WI38 (cell line): ENCODE data around the gene INPP4B.

ENCODE experiments used
- H3K4me3 ChIP-seq: 2 replicates; pipeline ENCODE4 v1.5.1; 2011; ENCODE audit warnings: low read depth, mild to moderate bottlenecking, control low read depth, low read length
- TF ChIP-seq, protein P1 (sequence below): IDR thresholded peaks from 2 replicates; pipeline ENCODE4 v1.5.1; 2012; ENCODE audit warnings: low read depth, mild to moderate bottlenecking, control low read depth, low read length

Gene INPP4B

DNA sequence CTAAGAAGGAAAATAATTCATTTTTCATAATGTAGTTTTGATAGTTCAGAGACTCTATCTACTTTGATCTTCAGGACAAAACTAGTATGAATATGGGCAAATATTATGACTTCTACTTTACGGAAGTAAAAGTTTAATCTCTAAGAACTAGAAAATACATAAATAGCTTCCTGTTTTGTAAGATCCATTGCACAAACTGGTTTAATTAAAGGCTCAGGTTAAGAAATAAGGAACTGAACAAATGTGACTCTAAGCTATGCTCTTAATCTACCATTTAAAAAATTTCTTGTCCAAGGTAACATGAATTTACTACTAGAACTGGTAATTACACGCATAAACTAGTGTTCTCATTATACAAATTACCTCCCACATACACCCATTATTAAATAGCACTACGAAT, 360.6 kb downstream of the INPP4B start:
- TF ChIP-seq, protein P1, sequence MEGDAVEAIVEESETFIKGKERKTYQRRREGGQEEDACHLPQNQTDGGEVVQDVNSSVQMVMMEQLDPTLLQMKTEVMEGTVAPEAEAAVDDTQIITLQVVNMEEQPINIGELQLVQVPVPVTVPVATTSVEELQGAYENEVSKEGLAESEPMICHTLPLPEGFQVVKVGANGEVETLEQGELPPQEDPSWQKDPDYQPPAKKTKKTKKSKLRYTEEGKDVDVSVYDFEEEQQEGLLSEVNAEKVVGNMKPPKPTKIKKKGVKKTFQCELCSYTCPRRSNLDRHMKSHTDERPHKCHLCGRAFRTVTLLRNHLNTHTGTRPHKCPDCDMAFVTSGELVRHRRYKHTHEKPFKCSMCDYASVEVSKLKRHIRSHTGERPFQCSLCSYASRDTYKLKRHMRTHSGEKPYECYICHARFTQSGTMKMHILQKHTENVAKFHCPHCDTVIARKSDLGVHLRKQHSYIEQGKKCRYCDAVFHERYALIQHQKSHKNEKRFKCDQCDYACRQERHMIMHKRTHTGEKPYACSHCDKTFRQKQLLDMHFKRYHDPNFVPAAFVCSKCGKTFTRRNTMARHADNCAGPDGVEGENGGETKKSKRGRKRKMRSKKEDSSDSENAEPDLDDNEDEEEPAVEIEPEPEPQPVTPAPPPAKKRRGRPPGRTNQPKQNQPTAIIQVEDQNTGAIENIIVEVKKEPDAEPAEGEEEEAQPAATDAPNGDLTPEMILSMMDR, result no peak
- H3K4me3 ChIP-seq, result no peak overlapping the region

DNA sequence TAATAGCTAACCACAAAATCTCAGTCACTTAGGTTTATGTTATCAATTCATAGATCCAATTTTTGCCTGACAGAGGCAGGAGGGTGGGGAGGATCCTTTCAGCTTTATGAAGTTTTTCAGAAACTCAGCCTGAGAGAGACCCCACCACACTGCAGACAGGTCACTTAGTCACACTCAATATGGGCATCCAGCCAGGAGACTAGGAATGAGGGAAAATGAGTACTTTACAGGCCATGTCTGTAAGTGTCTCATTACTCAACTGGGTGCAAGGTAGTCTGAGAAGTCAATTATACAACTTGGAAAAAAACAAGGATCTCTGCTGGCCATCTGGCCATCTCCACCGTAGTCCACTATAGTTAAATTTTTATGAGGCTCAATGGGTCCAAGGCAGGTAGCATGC, 365.9 kb downstream of the INPP4B start:
- H3K4me3 ChIP-seq, result no peak overlapping the region
- TF ChIP-seq, protein P1, result no peak

DNA sequence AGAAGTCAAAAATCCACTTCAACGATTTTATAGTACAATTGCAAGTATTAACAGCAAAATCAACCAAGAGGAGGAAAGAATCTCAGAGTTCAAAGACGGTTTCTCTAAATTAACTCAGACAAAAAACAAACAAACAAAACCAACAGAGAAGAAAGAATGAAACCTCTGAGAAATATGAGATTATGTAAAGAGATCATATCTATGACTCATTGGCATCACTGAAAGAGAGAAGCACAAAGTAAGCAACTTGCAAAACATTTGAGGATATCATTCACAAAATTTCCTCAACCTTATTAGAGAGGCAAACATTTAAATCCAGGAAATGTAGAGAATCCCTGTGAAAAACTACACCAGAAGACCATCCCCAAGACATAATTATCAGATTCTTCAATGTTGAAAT, 370.4 kb downstream of the INPP4B start:
- TF ChIP-seq, protein P1, result no peak
- H3K4me3 ChIP-seq, result no peak overlapping the region

DNA sequence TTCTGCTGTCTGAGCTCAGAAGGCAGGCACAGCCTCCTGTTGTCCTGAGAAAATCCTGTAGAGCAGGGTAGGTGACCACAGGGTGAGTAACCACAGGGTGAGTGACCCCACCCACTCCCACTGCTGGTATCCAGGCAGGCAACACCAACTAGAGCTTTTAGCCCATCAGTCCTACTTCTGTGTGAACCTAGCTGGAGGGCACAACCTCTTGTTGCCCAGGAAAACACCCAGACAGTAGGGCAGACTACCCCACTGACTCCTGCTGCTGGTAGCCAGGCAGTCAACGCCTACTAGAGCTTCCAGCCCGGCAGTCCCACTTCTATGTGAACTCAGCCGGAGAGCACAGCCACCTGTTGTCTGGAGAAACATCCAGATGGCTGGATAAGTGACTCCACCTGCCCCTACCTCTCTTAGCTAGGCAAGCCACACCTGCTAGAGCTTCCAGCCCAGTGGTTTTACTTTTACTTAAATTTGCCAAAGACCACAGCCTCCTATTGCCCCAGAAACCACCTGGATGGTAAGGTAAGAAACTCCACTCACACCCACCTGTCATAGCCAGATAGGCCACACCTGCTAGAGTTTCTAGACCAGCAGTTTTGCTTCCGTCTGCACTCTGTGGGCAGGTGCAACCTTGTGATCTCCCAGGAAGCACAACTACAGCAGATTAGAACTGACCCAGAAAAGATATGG, 371.6 kb downstream of the INPP4B start:
- H3K4me3 ChIP-seq, result no peak overlapping the region
- TF ChIP-seq, protein P1, result no peak

DNA sequence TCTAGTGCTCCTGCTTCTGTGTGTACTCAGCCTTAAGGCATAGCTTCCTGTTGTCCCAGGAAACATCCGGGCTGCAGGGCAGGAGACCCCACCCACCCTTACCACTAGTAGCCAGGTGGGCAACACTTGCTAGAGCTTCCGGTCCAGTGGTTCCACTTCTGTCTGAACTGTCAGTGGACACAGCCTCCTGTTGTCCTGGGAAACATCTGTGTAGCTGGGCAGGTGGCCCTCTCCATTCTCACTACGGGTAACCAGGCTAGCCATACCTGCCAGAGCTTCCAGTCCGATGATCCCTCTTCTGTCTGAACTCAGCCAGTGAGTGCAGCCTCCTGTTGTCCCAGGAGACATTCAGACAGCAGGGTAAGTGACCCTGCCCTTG, 372.2 kb downstream of the INPP4B start:
- TF ChIP-seq, protein P1, result no peak
- H3K4me3 ChIP-seq, result no peak overlapping the region

DNA sequence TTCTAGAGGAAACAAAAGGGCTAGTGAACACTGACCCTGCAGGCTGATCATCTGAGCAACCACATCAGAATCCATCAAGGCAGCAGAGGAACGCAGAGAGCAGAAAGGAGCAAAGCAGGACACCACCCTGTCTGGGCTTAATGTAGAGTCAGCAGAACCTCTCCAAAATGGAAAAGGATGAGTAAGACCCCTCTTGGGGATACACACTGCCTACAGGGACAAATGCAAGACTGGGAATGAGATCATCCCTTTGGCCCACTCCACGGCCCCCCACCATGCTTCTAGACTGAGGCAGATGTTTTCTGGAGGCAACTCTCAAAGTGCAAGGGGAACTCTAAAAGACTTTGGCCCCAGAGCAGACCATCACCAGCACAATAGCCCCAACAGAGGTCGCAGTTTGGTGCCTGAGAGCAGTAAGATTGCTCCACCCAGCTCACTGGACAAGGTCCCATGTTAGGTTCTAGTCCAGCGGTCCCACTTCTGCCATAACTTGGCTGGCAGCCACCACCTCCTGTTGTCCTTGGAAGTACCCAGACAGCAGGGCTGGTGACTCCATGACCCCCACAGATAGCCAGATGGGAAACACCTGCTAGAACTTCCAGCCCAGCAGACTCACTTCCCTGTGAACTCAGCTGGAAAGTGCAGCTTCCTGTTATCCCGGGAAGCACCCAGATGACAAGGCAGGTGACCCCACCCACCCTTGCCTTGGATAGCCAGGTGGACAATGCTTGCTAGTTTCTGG, 372.7 kb downstream of the INPP4B start:
- TF ChIP-seq, protein P1, result no peak
- no peak overlapping the region for H3K4me3 ChIP-seq

DNA sequence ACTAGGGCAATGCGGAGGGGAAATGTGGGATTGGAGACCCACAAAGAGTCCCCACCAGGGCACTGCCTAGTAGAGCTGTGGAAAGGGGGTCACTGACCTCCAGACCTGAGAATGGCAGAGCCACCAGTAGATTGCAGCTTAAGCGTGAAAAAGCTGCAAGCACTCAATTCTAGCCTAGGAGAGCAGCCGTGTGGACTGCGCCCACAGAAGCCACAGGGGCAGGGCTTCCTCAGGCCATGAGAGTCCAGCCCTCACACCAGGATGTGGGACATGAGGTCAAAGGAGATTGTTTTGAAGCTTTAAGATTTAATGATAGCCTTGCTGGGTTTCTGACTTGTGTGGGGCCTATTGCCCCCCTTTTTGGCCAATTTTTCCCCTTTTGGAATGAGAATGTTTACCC, 379.0 kb downstream of the INPP4B start:
- TF ChIP-seq, protein P1, result no peak
- no peak overlapping the region for H3K4me3 ChIP-seq
